ENCODE results near the gene WNT16. TPM values are rescaled to one million over a fixed set of nuclear protein-coding genes. Genes with fewer than 3 reads are reported as not detected.

The WNT16 gene
- total RNA-seq, 4 donors from 2014 or later, result not detected

GRCh38 chr7:121300685-121301420 is 27.9 kb upstream of the WNT16 start:
- DNase-seq (ENCODE audit: low spot score), result no peak
- ATAC-seq (ENCODE audit: low FRiP score), result no peak
- TF ChIP-seq CTCF (IDR thresholded peaks at IDR 0.05), result no peak

GRCh38 chr7:121301446-121302213 is 27.2 kb upstream of the WNT16 start:
- DNase-seq (ENCODE audit: low spot score), result no peak
- no peak for TF ChIP-seq CTCF (IDR thresholded peaks at IDR 0.05)
- ATAC-seq (ENCODE audit: low FRiP score), result no peak

GRCh38 chr7:121302214-121302745 is 26.5 kb upstream of the WNT16 start:
- TF ChIP-seq CTCF (IDR thresholded peaks at IDR 0.05), result no peak
- no peak for ATAC-seq (ENCODE audit: low FRiP score)
- DNase-seq (ENCODE audit: low spot score), result no peak

GRCh38 chr7:121303422-121304101 is 25.2 kb upstream of the WNT16 start:
- no peak for TF ChIP-seq CTCF (IDR thresholded peaks at IDR 0.05)
- DNase-seq (ENCODE audit: low spot score), result no peak
- no peak for ATAC-seq (ENCODE audit: low FRiP score)

GRCh38 chr7:121304102-121304658 is 24.6 kb upstream of the WNT16 start:
- no peak for TF ChIP-seq CTCF (IDR thresholded peaks at IDR 0.05)
- ATAC-seq (ENCODE audit: low FRiP score) (no peak), DNase-seq (ENCODE audit: low spot score) (no peak)

- TF ChIP-seq CTCF (IDR thresholded peaks at IDR 0.05), result no peak
- ATAC-seq (ENCODE audit: low FRiP score) (no peak), DNase-seq (ENCODE audit: low spot score) (no peak)
Measured at GRCh38 chr7:121305109-121305508, 23.7 kb upstream of the WNT16 start.
